Measurements from ENCODE around the gene SCN1A. TPM values are rescaled to one million over a fixed set of nuclear protein-coding genes. Genes with fewer than 3 reads are reported as not detected.
"Not testable (repeated sequence)": the region's sequence is repeated elsewhere in the genome, so short reads cannot be mapped to it uniquely, and the experiment has no call there.

SCN1A gene
- not detected for total RNA-seq
- long read RNA-seq: 0 reads

- no peak for DNase-seq (ENCODE audit: low spot score)
These were observed at the start of gene SCN1A for GRCh38 chr2:166127217-166128155. Gene SCN1A (minus strand): TSS chr2:166128020. CDS start chr2:166073621, 54,399 bp downstream.

- no peak for DNase-seq (ENCODE audit: low spot score)
These were observed 45.4 kb upstream of the SCN1A start for GRCh38 chr2:166173263-166173662.

- no peak for DNase-seq (ENCODE audit: low spot score)
These were observed 43.4 kb upstream of the SCN1A start for GRCh38 chr2:166171216-166171615.

DNA sequence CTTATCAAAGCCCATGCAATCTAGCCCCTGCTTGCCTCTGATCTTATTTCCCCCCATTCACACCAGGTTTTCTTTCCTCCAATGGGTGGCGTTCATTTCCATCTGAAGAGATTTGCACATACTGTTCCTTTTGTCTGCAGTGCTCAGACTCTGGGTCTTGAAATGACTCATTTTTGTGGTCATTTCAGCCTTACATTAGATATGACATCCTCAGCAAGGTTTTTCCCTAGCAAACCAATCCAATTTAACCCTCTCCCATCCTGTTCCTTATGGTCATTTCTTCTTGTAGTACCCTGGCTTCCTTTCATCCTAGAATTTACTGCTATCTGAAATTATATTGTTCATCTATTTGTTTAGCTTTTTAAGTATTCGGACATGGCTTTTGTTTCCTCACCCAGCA is 42.5 kb upstream of the SCN1A start:
- DNase-seq (ENCODE audit: low spot score): no peak

DNA sequence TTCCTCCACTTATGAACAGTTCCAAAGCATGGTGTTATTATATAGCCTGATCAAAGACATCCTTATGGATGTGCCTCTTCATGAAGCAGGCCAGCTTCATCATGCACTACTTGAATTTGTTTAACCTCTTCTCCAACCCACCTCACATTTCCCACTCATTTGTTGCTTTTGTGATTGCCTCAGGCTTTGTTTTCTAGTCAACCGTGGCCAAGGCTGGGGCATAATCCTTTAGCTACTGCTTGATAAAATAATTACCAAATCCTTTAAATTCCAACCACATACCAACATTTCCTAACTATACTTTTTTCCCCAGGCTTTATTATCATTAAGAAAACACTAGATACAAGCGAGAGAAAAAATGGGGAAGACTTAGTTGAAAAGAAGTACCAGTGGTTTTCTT is 39.6 kb upstream of the SCN1A start:
- no peak for DNase-seq (ENCODE audit: low spot score)

GRCh38 chr2:166163775-166164174 is 36.0 kb upstream of the SCN1A start:
- no peak for DNase-seq (ENCODE audit: low spot score)

GRCh38 chr2:166158546-166158945 is 30.7 kb upstream of the SCN1A start:
- DNase-seq (ENCODE audit: low spot score): no peak

- no peak for DNase-seq (ENCODE audit: low spot score)
These were observed 29.8 kb upstream of the SCN1A start for GRCh38 chr2:166157578-166157977.

DNA sequence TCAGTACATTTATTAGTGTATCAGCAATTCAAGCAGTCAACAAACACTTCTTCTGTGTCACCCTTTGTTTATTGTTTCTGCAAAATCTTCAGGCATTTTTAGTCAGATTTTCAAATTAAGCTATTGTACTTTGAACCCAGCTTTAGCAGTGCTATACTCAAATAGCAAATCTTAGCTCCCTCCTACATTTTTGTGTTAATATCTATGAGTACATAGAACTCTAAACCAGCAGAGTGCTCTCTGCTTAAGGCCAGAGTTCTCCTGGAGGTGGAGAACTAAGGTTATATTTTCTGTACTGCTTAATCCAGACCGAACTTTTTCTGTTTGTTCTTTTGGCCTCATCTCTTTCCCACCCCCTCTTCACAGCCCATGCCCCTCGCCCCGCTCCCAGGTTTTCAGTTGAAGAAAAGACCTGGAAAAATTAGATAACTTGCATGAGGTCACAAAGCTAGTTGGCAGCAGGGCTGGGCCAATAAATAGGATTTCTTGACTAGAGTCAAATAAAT is 29.2 kb upstream of the SCN1A start:
- DNase-seq (ENCODE audit: low spot score): no peak

- DNase-seq (ENCODE audit: low spot score): no peak
These were observed 27.8 kb upstream of the SCN1A start for GRCh38 chr2:166155589-166155988.

- no peak for DNase-seq (ENCODE audit: low spot score)
These were observed 27.0 kb upstream of the SCN1A start for GRCh38 chr2:166154685-166155338.

GRCh38 chr2:166152064-166152463 is 24.2 kb upstream of the SCN1A start:
- no peak for DNase-seq (ENCODE audit: low spot score)

GRCh38 chr2:166148500-166149400 is 20.9 kb upstream of the SCN1A start:
- no peak for DNase-seq (ENCODE audit: low spot score)

DNA sequence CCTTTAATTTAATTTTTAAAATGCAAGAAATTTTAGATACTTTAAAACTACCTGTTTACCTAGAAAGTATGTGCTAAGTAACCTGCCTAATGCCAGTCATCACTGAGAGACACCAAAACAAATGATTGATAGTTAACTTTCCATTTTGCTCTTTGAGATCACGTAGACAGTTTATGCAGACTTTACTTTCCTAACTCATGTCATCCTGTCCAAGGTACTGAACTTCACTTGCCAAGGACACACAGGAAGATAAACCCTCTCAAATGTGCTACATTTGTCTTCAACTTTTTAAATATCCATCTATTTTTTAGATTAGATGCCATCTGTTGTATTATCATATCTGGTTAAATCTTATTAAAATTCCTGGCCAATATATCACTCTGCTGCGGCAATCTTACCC is 20.1 kb upstream of the SCN1A start:
- DNase-seq (ENCODE audit: low spot score): no peak

- DNase-seq (ENCODE audit: low spot score): no peak
These were observed 16.3 kb upstream of the SCN1A start for GRCh38 chr2:166144071-166144470.

GRCh38 chr2:166140932-166141331 is 13.1 kb upstream of the SCN1A start:
- DNase-seq (ENCODE audit: low spot score): no peak

DNA sequence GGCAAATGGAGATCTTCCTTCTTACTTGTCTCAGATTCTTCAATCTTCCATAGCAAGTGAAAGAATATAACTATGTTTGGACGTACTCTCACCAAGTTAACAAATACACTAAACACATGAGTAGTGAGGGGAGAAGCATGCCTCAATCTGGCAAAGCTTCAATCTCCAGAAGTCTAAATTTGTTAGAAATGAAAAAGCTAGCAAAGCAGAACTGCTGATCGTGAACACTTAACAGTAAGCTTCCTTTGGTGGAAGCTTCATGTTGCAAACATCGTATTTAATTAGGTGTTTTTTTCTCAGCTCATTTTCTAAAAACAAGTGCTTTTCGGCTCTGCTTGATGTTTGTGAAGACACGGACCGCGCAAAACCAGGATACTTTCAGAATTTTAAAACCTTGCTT is 12.7 kb upstream of the SCN1A start:
- no peak for DNase-seq (ENCODE audit: low spot score)

DNA sequence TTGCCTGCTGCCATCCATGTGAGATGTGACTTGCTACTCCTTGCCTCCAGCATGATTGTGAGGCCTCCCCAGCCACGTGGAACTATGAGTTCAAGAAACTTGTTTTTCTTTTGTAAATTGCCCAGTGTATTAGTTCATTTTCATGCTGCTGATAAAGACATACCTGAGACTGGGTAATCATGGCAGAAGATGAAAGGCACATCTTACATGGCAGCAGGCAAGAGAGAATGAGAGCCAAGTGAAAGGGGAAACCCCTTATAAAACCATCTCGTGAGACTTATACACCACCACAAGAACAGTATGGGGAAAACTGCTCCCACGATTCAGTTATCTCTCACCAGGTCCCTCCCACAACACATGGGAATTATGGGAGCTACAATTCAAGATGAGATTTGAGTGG is 11.7 kb upstream of the SCN1A start:
- DNase-seq (ENCODE audit: low spot score): not testable (repeated sequence)

GRCh38 chr2:166138667-166139066 is 10.8 kb upstream of the SCN1A start:
- no peak for DNase-seq (ENCODE audit: low spot score)

- no peak for DNase-seq (ENCODE audit: low spot score)
These were observed 10.3 kb upstream of the SCN1A start for GRCh38 chr2:166138144-166138543.

DNA sequence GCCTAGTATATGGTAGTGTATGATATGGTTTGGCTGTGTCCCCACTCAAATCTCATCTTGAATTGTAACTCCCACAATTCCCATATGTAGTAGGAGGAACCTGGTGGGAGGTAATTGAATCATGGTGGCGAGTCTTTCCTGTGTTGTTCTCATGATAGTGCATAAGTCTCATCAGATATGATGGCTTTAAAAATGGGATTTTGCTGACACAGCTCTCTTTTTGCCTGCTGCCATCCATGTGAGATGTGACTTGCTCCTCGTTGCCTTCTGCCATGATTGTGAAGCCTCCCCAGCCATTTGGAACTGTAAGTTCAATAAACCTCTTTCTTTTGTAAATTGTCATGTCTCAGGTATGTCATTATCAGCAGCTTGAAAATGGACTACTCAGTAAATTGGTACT is 9.5 kb upstream of the SCN1A start:
- no peak for DNase-seq (ENCODE audit: low spot score)
